NCI-H146 (cell line): ENCODE results near the gene SKI.
"Not testable (repeated sequence)": the region's sequence is repeated elsewhere in the genome, so short reads cannot be mapped to it uniquely, and the experiment has no call there.

Experiments used
- DNase-seq: peaks from one replicate; lab custom pipeline; 2025; lab: John Stamatoyannopoulos, UW

The SKI gene

DNA sequence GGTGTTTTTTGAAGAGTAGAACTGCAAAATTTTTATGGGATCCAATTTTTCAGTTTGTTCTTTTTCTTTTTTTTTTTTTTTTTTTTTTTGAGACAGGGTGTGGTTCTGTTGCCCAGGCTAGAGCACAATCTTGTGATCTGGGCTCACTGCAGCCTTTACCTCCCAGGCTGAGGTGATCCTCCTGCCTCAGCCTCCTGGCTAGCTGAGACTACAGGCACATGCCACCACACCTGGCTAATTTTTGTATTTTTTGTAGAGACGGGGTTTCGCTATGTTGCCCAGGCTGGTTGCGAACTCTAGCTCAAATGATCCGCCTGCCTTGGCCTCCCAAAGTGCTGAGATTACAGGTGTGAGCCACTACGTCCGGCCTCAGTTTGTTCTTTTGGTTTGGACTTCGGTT lies 32.4 kb downstream of the SKI start:
- DNase-seq, result not testable (repeated sequence)

DNA sequence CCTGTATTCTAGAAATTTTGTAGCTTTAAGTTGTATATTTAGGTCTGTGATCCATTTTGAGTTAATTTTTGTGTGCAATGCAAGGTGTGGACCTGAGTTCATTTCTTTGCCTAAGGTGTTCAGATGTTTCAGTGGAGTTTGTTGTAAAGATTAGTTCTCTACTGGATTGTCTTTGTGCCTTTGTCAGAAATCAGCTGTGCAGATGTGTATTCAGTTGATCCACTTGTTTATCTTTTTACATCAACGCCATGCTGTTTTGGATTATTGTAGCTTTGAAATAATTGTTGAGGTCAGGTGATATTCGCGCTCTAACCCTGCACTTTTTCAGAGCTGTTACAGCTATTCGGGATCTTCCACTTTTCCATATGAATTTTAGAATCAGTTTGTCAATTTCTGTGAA lies 32.8 kb downstream of the SKI start:
- DNase-seq, result no peak

DNA sequence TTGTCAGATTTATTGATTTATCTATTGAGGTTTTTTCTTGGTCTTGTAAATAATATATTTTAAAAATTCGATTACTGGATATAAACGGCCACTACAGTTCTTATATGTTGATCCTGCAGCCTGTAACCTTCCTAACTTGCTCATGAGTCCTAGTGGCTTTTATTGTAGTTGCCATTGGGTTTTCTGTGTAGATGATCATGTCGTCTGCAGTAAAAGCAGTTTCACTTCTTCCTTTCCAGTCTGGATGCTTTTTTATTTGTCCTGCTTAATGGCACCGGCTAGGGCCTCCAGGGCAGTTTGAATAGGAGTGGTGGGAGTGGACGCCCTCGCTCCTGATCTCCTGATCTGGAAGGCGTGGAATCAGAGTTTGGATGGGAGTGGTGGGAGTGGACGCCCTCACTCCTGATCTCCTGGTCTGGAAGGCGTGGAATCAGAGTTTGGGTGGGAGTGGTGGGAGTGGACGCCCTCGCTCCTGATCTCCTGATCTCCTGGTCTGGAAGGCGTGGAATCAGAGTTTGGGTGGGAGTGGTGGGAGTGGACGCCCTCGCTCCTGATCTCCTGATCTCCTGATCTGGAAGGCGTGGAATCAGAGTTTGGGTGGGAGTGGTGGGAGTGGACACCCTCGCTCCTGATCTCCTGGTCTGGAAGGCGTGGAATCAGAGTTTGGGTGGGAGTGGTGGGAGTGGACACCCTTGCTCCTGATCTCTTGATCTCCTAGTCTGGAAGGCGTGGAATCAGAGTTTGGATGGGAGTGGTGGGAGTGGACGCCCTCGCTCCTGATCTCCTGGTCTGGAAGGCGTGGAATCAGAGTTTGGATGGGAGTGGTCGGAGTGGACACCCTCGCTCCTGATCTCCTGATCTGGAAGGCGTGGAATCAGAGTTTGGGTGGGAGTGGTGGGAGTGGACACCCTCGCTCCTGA lies 33.6 kb downstream of the SKI start:
- not testable (repeated sequence) for DNase-seq

DNA sequence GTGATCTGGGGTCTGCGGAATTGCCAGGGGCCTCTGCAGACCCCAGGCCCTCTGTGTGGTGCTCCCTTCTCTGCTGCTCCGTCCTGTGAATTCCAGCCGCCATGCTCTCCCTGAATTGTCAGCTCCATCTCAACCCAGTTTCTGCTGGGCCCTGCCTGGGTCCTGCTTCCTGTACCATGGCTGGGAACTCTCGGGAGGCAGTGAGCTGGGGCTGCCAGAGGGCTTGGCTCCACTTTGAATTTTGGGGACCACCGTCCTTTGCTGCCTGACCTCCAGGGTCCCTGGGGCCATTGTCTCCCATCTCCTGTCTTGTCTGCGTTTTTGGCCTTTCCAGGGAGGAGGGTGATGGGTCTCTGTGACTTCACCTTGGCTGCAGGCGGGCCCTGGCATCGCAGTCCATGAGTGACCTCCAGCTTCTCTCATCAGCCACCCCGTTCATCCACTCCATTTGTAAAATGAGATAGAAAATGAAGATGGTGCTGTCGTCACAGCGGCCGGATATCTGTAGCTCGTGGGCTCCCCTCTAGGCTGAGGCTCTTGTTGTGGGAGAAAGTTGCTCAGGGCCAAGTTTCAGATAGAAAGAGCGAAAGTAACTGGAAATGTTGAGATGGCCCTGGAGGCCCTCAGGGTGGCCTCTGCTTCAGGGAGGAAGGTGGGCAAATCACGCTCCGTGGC lies 38.3 kb downstream of the SKI start:
- no peak for DNase-seq

DNA sequence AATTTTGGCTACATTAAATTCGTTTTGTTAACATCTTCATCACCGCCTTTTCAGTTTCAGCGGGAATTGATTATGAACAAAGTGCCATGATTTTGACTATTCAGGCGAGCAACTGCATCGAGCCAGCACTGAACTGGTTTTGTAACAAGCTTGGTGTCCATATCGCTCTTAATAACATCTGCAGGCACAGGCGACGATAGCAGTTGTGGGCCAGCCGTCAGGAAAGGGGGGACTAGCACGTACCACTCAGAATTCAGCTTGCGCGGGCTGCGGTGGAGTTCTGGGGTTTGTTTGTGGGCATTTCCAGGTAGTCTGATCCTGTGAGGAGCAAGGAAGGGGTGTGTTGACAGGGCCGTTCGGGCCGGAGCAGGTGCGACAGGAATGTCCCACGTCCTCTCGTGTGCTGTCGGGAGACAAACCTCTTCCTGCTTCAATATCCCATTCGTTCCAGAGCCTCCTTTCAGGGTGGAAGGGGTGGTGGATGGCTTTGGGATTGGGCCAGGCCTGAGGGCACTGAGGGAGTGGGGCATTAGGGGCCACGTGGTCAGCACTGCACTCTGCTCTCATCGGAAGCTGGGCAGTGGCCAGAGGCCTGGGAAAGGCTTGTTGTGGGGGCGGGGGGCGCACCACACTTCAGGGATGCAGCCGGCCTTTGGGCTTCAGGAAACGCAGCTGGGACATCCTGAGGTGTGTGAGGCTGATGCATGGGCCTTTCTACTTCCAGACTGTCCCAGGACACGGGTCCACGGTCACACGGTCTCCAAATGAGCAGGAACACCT lies 39.1 kb downstream of the SKI start:
- no peak for DNase-seq

DNA sequence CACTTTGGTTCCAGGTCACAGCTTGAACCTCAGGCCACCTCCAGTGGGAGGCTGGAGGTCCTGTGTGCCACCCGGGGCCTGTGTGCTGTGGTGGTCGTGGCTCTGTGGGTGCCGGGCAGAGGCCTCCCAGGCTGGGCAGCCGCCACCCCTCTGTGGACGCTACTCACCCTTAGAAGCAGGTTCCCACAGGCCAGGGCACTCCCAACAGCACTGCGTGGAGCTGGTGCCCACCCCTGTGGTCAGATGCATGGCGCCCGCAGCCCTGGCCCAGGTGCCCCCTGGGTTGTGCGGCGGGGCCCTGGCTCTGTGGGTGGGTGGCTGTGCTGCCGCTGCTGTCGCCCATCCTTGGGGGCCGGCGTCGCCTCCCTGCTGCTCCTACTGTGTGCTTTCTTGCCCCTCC lies 39.7 kb downstream of the SKI start:
- no peak for DNase-seq

DNA sequence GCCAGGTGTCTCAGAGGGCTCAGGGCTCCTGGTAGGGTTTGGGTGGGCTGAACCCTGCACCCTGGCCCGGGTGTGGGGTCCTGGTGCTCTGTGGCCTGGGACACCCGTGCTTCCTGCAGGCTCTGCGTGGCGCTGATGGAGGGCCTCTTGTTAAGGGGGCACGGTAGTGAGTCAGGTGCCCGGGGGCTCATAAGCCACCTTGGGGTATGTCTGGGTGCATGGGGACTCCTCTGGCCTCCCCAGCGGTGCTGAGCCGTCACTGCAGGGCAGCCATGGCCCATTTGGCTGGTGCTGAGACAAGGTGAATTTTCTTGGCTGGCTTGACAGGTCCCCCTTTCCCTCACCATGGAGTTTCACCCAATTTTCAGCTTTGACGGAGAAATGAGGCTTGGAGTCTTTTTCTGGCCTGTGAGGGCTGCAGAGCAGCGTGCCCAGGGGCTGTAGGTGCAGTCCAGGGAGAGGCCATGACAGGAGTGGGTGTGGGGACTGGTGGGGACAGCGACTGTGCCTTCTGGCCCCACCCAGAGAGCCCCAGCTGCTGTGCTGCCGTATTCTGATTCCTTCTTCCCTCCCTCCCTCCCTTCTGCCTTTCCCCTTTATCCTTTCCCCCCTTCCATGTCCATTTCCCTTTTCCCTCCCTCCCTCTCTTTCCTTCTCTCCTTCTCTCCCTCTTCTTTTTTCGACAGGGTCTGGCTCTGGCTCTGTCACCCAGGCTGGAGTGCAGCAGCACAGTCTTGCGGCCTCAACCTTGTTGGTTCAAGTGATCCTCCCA lies 40.4 kb downstream of the SKI start:
- DNase-seq, result no peak

DNA sequence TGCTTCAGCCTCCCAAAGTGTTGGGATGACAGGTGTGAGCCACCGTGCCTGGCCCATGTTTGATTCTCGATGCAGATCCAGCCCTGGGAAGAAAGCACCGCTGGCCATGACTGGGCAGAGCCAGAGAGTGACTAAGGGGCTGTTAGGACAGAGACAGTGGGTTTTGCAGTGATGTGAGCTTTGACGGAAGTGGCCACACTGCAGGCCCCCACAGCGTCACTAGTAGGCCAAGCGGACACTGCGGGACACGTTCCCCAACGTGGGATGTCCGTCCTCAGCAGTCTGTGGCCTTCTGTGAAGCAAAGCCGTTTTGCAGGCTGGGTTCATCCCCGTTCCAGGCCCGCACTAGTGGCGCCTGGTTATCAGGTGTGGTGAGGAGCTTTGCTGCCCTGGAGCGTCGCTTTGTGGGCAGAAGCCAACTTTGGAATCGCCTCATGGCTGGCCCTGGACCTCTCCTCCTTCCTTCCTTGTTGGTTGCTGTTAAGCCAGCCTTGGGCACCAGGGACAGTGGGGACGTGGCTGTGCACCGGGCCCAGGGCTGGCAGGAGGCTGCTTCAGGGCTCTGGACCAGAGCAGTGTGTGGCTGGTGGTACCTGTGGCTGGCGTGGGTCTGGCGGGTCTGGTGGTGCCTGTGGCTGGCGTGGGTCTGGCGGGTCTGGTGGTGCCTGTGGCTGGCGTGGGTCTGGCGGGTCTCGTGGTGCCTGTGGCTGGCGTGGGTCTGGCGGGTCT lies 41.2 kb downstream of the SKI start:
- DNase-seq, result no peak

DNA sequence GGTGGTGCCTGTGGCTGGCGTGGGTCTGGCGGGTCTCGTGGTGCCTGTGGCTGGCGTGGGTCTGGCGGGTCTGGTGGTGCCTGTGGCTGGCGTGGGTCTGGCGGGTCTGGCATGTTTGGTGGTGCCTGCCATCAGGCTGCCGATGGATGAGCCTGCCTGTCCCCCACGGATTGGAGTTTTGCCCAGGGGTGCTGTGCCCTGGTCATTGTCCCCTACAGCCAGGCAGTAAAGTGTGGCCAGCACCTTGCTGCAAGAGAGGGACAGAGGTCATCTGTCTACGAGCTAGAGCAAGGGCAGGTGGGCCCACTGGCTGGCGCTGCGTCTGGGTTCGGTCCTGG lies 41.8 kb downstream of the SKI start:
- no peak for DNase-seq

DNA sequence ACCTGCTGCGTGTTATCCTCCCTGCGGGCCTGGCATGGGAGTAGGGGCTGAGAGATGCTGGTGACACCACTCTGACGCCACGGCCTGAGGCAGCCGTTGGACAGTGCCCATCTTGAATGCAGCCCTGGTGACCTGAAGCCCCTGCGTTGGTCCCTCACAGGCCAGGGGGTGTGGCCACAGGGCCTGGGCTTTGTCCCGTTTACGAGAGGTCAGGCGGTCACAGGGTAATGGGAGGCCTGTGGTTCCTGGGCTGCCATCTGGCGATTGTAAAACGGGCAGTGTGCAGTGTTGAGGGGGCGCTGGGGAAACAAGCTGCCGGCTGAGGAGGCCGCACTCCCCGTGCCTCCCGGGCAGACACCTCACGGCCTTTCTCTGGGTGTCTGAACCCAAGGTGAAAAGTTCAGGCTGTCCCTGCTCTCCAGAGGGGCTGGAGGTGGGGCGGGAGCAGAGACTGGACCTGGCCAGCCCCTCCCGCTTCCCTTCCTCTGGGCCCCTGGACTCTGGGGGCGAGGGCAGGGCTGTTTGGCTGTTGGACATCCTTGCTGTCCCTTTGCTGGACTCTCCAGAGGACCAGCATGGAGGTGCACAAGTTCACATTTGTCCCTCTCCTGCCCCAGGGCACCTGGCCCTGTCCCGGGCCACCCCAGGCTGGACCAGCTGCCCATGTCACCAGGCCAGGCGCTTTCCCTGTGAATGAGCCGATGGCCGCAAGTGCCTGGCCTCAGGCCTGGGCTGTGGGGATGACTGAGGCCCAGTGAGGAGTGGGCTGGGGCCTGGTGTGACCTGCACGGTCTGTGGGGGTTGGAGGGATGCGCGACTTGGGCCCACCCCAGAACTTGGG lies 42.4 kb downstream of the SKI start:
- no peak for DNase-seq

DNA sequence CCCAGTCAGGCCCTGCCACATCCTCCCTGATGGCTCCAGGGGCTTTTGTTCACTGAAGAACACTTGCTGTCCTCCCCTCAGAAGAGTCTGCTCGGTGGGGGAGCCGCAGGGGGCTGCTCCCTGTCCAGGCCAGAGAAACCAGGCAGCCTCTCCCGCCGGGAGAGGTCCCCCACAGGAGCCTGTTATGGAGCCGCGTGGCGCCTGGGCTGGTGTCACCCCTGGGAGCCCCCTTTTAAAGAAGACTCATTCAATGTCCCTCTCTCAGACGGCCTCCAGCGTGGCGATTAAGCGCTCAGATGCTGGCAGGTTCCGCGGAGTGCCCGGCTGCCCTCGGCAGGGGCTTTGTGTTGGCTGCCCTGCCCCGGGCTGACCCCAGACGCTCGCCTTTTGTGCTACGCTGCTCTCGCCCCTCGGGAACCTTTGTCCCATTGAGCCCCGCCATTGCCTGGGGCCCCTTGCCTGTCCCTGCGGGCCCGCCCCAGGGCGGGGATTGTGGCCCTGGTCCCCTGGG lies 43.1 kb downstream of the SKI start:
- DNase-seq, result no peak

DNA sequence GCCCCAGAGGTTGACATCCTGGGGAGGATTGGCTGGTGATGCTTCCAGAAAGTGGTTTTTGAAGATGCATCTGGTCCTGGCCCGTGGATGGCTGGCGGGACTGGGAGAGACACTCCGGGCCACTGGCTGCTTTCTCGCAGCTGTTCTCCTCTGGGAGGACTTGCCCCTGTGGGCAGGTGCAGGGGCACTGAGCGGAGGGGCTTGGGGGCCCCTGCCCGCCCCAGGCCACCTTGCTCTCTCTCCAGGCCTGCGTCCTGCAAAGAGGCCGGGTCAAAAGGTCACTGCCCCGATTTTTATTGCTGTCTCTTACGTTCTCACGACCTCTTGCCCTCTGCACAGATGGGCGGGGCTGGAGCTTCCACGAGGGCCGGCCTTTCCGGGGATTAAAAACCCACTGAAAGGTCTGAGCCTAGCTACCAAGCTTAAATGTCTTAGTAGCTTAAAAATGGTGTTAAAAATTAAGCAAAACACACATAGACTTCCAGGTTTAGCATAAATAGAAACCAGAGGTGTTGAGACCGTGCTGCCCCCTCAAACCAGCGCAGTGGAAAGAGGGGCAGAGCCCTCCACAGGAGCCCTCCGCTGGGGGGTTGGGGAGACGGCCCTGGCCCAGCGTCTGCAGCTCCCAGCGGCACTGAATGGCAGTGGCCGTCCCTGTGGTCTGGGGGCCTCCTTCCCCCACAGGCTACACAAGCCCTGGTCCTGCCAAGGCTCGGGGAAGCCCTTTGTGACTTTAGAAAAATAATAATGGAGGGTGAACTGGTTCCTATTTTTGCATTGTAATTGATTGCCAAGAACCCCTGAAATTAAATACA lies 43.9 kb downstream of the SKI start:
- DNase-seq, result no peak

DNA sequence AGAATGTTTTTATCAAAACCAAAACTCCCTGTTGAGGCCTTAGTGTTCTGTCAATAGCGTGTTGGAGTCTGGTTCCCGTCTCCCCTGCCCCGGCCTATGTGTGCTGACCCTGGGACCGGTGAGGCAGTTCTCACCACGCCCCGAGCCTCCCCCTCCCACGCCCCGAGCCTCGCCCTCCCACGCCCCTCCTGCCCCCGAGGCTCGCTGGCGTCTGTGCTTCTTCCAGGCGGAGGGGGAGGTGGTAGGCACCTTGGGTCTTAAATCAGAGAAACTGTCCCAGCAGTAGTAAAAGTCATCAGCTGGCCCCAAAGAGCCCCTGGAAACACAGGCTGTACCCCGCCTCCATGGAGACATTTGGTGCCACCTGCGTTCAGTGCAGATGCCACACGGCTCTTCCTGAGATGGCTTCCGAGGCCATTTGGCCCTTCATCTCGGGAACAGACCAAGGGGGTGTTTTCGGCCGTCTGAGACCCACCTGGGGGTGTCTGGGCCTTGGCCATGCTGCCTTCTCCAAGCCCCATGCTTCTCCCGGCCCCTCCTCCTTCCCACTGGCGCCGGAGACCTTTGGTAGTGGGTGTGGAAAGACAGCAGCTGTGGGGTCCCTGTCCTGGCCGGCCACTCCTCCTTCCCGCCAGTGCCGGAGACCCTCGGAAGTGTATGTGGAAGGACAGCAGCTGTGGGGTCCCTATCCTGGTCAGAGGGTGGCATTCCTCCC lies 44.7 kb downstream of the SKI start:
- DNase-seq, result no peak

DNA sequence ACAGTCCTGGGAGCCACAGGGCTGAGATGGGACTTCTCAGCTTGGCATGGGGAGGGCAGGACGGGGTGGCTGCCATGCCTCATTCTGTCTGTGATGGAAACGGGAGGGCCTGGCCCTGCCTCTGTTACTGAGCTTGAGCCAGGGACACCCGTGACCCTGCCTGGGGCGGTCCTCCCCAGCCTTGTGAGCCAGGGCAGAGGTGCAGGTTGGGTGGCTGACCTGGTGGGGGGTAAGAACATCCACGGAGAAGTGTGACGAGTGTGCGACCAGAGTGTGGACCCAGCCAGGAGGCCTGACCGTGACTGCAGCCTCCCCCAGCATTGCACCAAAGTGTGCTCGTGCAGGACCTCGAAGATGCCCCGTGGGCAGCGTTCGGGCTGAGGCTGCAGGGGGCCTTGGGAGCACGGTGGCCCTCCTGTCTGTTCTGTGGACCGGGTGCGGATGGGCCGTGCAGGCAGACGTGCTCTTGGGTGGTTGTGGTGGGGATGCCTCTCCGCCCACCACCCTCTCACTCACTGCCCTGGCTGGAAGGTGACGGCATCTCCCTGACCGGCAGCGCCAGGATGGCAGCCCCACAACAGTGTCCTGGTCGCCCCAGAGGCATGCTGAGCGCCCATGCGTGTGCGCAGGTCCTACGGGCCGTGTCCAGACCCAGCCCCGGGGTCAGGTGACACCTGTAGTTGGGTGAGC lies 45.4 kb downstream of the SKI start:
- DNase-seq, result no peak

DNA sequence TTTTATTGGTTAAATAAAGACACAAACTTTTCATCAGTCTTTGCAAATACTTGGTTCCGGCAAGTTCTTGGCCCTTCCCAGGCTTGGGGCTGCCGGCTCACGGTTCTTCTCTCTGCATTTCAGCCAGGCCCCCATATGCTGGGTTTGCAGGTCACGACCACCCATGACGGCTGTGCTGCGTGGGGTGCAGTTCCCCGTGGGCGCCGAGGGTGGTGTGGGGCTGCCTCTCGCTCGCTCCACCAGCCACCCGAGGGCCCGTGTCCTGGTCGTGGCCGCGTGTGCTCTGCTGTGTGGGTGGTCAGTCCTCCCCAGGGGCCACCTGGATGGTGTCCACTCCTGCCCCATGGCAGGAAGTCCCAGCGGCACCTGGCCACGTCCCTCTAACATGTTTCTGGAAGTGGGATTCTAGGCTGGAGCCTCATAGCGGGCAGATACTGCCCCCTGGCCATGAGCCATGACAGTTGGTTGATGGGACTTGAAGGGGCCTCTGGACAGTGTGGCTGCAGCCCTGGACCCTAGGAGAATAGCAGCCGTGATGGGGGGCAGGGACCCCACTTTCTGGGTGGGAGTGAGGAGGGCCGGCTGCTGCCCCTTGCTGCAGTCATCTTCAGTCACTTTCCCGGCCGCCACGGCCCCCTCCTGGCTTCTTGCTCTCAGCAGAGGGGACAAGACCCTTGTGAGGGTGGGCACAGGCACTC lies 46.3 kb downstream of the SKI start:
- DNase-seq, result no peak

DNA sequence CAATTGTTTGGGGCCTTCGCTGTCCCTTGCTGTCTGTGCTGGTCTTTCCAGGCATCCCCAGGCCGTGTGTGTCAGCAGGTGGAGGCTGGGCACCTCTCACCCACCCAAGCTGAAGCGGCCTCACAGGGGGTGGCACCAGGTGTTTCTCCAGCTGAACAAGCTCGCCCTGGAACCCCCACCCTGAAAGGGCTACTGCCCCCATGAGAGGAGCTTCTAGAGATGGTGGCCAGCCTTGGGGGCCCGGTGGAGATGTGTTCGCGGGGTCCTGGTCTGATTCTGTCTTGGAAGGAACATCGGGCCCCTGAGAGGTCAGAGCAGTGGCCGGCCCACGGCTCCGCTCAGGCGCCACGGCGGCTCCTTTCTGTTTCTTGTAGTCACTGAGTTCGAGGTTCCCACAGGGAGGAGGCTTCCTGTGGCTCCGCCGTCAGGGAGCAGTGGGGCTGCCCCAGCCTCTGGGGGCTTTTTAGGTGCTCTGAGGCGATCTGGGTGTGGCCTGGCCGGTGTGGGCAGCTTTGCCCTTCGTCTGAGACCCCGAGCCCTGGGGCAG lies 46.9 kb downstream of the SKI start:
- no peak for DNase-seq
